ENCODE results near the gene PNMA6F.

GRCh38 chrX:153353416-153353815 is 31.8 kb upstream of the PNMA6F start:
- TF ChIP-seq, protein P1, sequence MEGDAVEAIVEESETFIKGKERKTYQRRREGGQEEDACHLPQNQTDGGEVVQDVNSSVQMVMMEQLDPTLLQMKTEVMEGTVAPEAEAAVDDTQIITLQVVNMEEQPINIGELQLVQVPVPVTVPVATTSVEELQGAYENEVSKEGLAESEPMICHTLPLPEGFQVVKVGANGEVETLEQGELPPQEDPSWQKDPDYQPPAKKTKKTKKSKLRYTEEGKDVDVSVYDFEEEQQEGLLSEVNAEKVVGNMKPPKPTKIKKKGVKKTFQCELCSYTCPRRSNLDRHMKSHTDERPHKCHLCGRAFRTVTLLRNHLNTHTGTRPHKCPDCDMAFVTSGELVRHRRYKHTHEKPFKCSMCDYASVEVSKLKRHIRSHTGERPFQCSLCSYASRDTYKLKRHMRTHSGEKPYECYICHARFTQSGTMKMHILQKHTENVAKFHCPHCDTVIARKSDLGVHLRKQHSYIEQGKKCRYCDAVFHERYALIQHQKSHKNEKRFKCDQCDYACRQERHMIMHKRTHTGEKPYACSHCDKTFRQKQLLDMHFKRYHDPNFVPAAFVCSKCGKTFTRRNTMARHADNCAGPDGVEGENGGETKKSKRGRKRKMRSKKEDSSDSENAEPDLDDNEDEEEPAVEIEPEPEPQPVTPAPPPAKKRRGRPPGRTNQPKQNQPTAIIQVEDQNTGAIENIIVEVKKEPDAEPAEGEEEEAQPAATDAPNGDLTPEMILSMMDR (IDR thresholded peaks at IDR 0.05), result no peak
- TF ChIP-seq POLR2AphosphoS5 (IDR thresholded peaks at IDR 0.05), result no peak
- TF ChIP-seq POLR2A (IDR thresholded peaks at IDR 0.05), result no peak

Data from breast epithelium (tissue), 3 donors.